ENCODE results near the gene BACH2.
"Not testable (repeated sequence)": the region's sequence is repeated elsewhere in the genome, so short reads cannot be mapped to it uniquely, and the experiment has no call there.

Gene BACH2

DNA sequence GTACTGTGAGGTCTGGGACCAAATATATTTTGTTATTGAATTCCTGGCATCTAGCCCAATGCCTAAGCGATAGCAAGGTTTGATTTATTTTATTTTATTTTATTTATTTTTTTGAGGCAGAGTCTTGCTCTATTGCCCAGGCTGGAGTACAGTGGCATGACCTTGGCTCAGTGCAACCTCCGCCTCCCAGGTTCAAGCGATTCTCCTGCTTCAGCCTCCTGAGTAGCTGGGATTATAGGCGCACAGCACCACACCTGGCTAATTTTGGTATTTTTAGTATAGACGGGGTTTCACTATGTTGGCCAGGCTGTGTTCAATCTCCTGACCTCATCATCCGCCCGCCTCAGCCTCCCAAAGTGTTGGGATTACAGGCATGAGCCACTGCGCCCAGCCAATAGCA is 404.1 kb downstream of the BACH2 start:
- not testable (repeated sequence) for H4K91ac ChIP-seq (ENCODE audit: low read depth, low read length, poor library complexity); H2BK120ac ChIP-seq (ENCODE audit: low read depth, low read length); H3K18ac ChIP-seq (ENCODE audit: low read length); H3K4me2 ChIP-seq (ENCODE audit: insufficient read depth, low read length, poor library complexity, severe bottlenecking); H2AFZ ChIP-seq (ENCODE audit: low read length); H3K4me3 ChIP-seq (ENCODE audit: low read length in 2 of 2); H2BK5ac ChIP-seq (ENCODE audit: low read length); H3K9ac ChIP-seq (ENCODE audit: low read depth, low read length, poor library complexity); H2BK12ac ChIP-seq (ENCODE audit: low read length); H3K4me1 ChIP-seq (ENCODE audit: control insufficient read depth in 2 of 2, insufficient read depth in 1 of 2, low read depth in 1 of 2, low read length in 2 of 2); H2AK5ac ChIP-seq (ENCODE audit: low read depth, low read length); DNase-seq (ENCODE audit: low spot score); H3K36me3 ChIP-seq (replicated peaks in 1 of 2; ENCODE audit: control insufficient read depth in 2 of 2, insufficient read depth in 2 of 2, low read length in 2 of 2); H3K4ac ChIP-seq (ENCODE audit: low read length); H2BK15ac ChIP-seq (ENCODE audit: low read length); H3K79me1 ChIP-seq (ENCODE audit: low read depth, low read length); H3K14ac ChIP-seq (ENCODE audit: low read length); H3K27ac ChIP-seq (replicated peaks; ENCODE audit: low read length); H4K8ac ChIP-seq (ENCODE audit: low read depth, low read length); H3K9me3 ChIP-seq (replicated peaks in 1 of 2; ENCODE audit: control insufficient read depth in 2 of 2, insufficient read depth in 1 of 2, low read depth in 1 of 2, low read length in 2 of 2); H3K23ac ChIP-seq (ENCODE audit: low read depth, low read length, poor library complexity); H3K27me3 ChIP-seq (ENCODE audit: control insufficient read depth in 3 of 3, insufficient read depth in 3 of 3, low read depth in 1 of 3, low read length in 3 of 3)
- no CpG with 5 or more reads among the region's 8 CpGs for WGBS, 2 donors (ENCODE audit: extremely low coverage in 2 of 2, insufficient read length in 2 of 2, insufficient replicate concordance in 1 of 2)

- H2BK15ac ChIP-seq (ENCODE audit: low read length); H3K23ac ChIP-seq (ENCODE audit: low read depth, low read length, poor library complexity); H2BK12ac ChIP-seq (ENCODE audit: low read length); H3K4me3 ChIP-seq (ENCODE audit: low read length in 2 of 2); H3K79me1 ChIP-seq (ENCODE audit: low read depth, low read length); H3K36me3 ChIP-seq (replicated peaks in 1 of 2; ENCODE audit: control insufficient read depth in 2 of 2, insufficient read depth in 2 of 2, low read length in 2 of 2); H3K18ac ChIP-seq (ENCODE audit: low read length); H3K14ac ChIP-seq (ENCODE audit: low read length); DNase-seq (ENCODE audit: low spot score); H3K9me3 ChIP-seq (replicated peaks in 1 of 2; ENCODE audit: control insufficient read depth in 2 of 2, insufficient read depth in 1 of 2, low read depth in 1 of 2, low read length in 2 of 2); H3K27me3 ChIP-seq (ENCODE audit: control insufficient read depth in 3 of 3, insufficient read depth in 3 of 3, low read depth in 1 of 3, low read length in 3 of 3); H2AK5ac ChIP-seq (ENCODE audit: low read depth, low read length); H3K9ac ChIP-seq (ENCODE audit: low read depth, low read length, poor library complexity); H3K4ac ChIP-seq (ENCODE audit: low read length); H4K91ac ChIP-seq (ENCODE audit: low read depth, low read length, poor library complexity); H3K4me1 ChIP-seq (ENCODE audit: control insufficient read depth in 2 of 2, insufficient read depth in 1 of 2, low read depth in 1 of 2, low read length in 2 of 2); H2BK5ac ChIP-seq (ENCODE audit: low read length); H4K8ac ChIP-seq (ENCODE audit: low read depth, low read length); H2AFZ ChIP-seq (ENCODE audit: low read length); H2BK120ac ChIP-seq (ENCODE audit: low read depth, low read length): not testable (repeated sequence)
- Histone ChIP-seq H3K27ac (replicated peaks; ENCODE audit: low read length) (peak overlapping the region; percentile 74), H3K4me2 (ENCODE audit: insufficient read depth, low read length, poor library complexity, severe bottlenecking) (peak overlapping the region; percentile 23)
- WGBS, 2 donors (ENCODE audit: extremely low coverage in 2 of 2, insufficient read length in 2 of 2, insufficient replicate concordance in 1 of 2): no CpG with 5 or more reads among the region's 11 CpGs
Measured at GRCh38 chr6:89890845-89891528, 405.7 kb downstream of the BACH2 start.

GRCh38 chr6:89888871-89889270 is 407.8 kb downstream of the BACH2 start:
- Histone ChIP-seq H3K36me3 (replicated peaks in 1 of 2; ENCODE audit: control insufficient read depth in 2 of 2, insufficient read depth in 2 of 2, low read length in 2 of 2) (no peaks in the 10 kb centered on the region), H2BK120ac (ENCODE audit: low read depth, low read length) (no peak overlapping the region), H3K4me3 (ENCODE audit: low read length in 2 of 2) (no peak overlapping the region), H3K4me1 (ENCODE audit: control insufficient read depth in 2 of 2, insufficient read depth in 1 of 2, low read depth in 1 of 2, low read length in 2 of 2) (peaks cover 0 to 4% of the 10 kb centered on the region in 2 donors), H3K27ac (replicated peaks; ENCODE audit: low read length) (no peak overlapping the region), H2AFZ (ENCODE audit: low read length) (no peak overlapping the region), H2BK12ac (ENCODE audit: low read length) (no peak overlapping the region), H3K18ac (ENCODE audit: low read length) (no peak overlapping the region), H3K79me1 (ENCODE audit: low read depth, low read length) (peaks cover 3% of the 10 kb centered on the region), H3K27me3 (ENCODE audit: control insufficient read depth in 3 of 3, insufficient read depth in 3 of 3, low read depth in 1 of 3, low read length in 3 of 3) (peaks cover 0 to 6% (median 0%) of the 10 kb centered on the region in 3 experiments), H4K91ac (ENCODE audit: low read depth, low read length, poor library complexity) (no peak overlapping the region), H2BK5ac (ENCODE audit: low read length) (no peak overlapping the region), H2AK5ac (ENCODE audit: low read depth, low read length) (no peak overlapping the region), H3K4me2 (ENCODE audit: insufficient read depth, low read length, poor library complexity, severe bottlenecking) (no peak overlapping the region), H3K9ac (ENCODE audit: low read depth, low read length, poor library complexity) (no peak overlapping the region), H3K4ac (ENCODE audit: low read length) (no peak overlapping the region), H4K8ac (ENCODE audit: low read depth, low read length) (no peak overlapping the region), H3K14ac (ENCODE audit: low read length) (no peak overlapping the region), H2BK15ac (ENCODE audit: low read length) (no peak overlapping the region), H3K23ac (ENCODE audit: low read depth, low read length, poor library complexity) (no peak overlapping the region), H3K9me3 (replicated peaks in 1 of 2; ENCODE audit: control insufficient read depth in 2 of 2, insufficient read depth in 1 of 2, low read depth in 1 of 2, low read length in 2 of 2) (no peaks in the 10 kb centered on the region)
- no peak for DNase-seq (ENCODE audit: low spot score)
- no CpG with 5 or more reads among the region's 3 CpGs for WGBS, 2 donors (ENCODE audit: extremely low coverage in 2 of 2, insufficient read length in 2 of 2, insufficient replicate concordance in 1 of 2)

DNA sequence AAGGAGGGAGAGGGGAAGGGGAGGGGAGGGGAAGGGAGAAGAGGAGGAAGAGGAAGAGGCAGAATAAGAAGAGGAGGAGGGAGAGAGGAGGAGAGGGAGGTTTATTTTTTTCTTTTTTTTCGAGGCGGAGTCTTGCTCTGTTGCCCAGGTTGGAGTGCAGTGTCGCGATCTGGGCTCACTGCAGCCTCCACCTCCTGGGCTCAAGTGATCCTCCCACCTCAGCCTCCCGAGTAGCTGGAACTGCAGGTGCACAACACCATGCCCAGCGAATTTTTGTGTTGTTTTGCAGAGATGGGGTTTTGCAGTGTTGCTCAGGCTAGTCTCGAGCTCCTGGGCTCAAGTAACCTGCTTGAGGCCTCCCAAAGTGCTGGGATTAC is 408.5 kb downstream of the BACH2 start:
- Histone ChIP-seq H2BK15ac (ENCODE audit: low read length) (peak overlapping the region; percentile 100), H3K4me1 (ENCODE audit: control insufficient read depth in 2 of 2, insufficient read depth in 1 of 2, low read depth in 1 of 2, low read length in 2 of 2) (peaks cover 0 to 4% of the 10 kb centered on the region in 2 donors), H3K79me1 (ENCODE audit: low read depth, low read length) (peaks cover 3% of the 10 kb centered on the region), H2AFZ (ENCODE audit: low read length) (no peak overlapping the region), H3K4ac (ENCODE audit: low read length) (no peak overlapping the region), H2AK5ac (ENCODE audit: low read depth, low read length) (peak overlapping the region; percentile 75), H3K4me3 (ENCODE audit: low read length in 2 of 2) (no peak overlapping the region), H3K9me3 (replicated peaks in 1 of 2; ENCODE audit: control insufficient read depth in 2 of 2, insufficient read depth in 1 of 2, low read depth in 1 of 2, low read length in 2 of 2) (no peaks in the 10 kb centered on the region), H3K27ac (replicated peaks; ENCODE audit: low read length) (no peak overlapping the region), H4K8ac (ENCODE audit: low read depth, low read length) (no peak overlapping the region), H3K9ac (ENCODE audit: low read depth, low read length, poor library complexity) (no peak overlapping the region), H2BK5ac (ENCODE audit: low read length) (no peak overlapping the region), H3K23ac (ENCODE audit: low read depth, low read length, poor library complexity) (no peak overlapping the region), H2BK12ac (ENCODE audit: low read length) (no peak overlapping the region), H3K36me3 (replicated peaks in 1 of 2; ENCODE audit: control insufficient read depth in 2 of 2, insufficient read depth in 2 of 2, low read length in 2 of 2) (no peaks in the 10 kb centered on the region), H3K4me2 (ENCODE audit: insufficient read depth, low read length, poor library complexity, severe bottlenecking) (no peak overlapping the region), H3K27me3 (ENCODE audit: control insufficient read depth in 3 of 3, insufficient read depth in 3 of 3, low read depth in 1 of 3, low read length in 3 of 3) (peaks cover 0 to 6% (median 0%) of the 10 kb centered on the region in 3 experiments), H3K18ac (ENCODE audit: low read length) (peak overlapping the region; percentile 92), H3K14ac (ENCODE audit: low read length) (no peak overlapping the region), H2BK120ac (ENCODE audit: low read depth, low read length) (peak overlapping the region; percentile 35), H4K91ac (ENCODE audit: low read depth, low read length, poor library complexity) (no peak overlapping the region)
- no peak for DNase-seq (ENCODE audit: low spot score)
- no CpG with 5 or more reads among the region's 7 CpGs for WGBS, 2 donors (ENCODE audit: extremely low coverage in 2 of 2, insufficient read length in 2 of 2, insufficient replicate concordance in 1 of 2)
